Gastroesophageal sphincter (tissue), 4 donors: ENCODE measurements around the gene WEE1. TPM values are rescaled to one million over a fixed set of nuclear protein-coding genes. Genes with fewer than 3 reads are reported as not detected.
"Not testable (repeated sequence)": the region's sequence is repeated elsewhere in the genome, so short reads cannot be mapped to it uniquely, and the experiment has no call there.

Experiments
- ATAC-seq: fragments of 150-250 bp; one replicate; pipeline ENCODE4 v1.9.1; 2016; ENCODE audit warnings: mild to moderate bottlenecking, moderate library complexity
- H3K27ac ChIP-seq, 4 donors: fragments of 200-600 bp; sonication (generic) in 3 of 4; 1 replicate in 3 of 4; 2 replicates in 1 of 4; pipeline ENCODE4 v1.5.1; 2016 to 2019
- H3K27me3 ChIP-seq: fragments of 200-600 bp; sonication (generic); one replicate; pipeline ENCODE4 v1.5.1; 2019
- H3K36me3 ChIP-seq, 2 donors: fragments of 200-600 bp; sonication (generic); one replicate each; pipeline ENCODE4 v1.5.1; 2019; ENCODE audit warnings: control low read depth in 1 of 2
- H3K4me1 ChIP-seq, 3 donors: fragments of 200-600 bp; sonication (generic); 1 replicate in 2 of 3; 2 replicates in 1 of 3; pipeline ENCODE4 v1.5.1; 2016 to 2019; ENCODE audit warnings: control low read depth in 2 of 3
- H3K4me3 ChIP-seq, 2 donors: fragments of 200-600 bp; sonication (generic); one replicate each; pipeline ENCODE4 v1.5.1; 2019; ENCODE audit warnings: mild to moderate bottlenecking in 1 of 2, moderate library complexity in 1 of 2
- H3K9me3 ChIP-seq, 3 donors: fragments of 200-600 bp; sonication (generic); one replicate each; pipeline ENCODE4 v1.5.1; 2017 to 2019; ENCODE audit warnings: control low read depth in 2 of 3
- EP300 ChIP-seq: sonication (generic); formaldehyde crosslinking; IDR thresholded peaks from one replicate; pipeline ENCODE4 v1.6.1; 2017; ENCODE audit warnings: antibody characterized with exemption, mild to moderate bottlenecking
- POLR2A ChIP-seq, 2 donors: fragments of 450-650 bp; IDR thresholded peaks; one replicate each; pipeline ENCODE4 v1.6.1; 2017; ENCODE audit warnings: antibody characterized with exemption in 2 of 2, mild to moderate bottlenecking in 2 of 2, moderate library complexity in 1 of 2
- POLR2AphosphoS5 ChIP-seq: sonication (generic); formaldehyde crosslinking; IDR thresholded peaks from one replicate; pipeline ENCODE4 v1.6.1; 2017; ENCODE audit warnings: antibody characterized with exemption
- WGBS, 2 donors: methylation state at CpG; one replicate each; pipeline ENCODE4 v1.1.5; 2018; ENCODE audit warnings: low coverage in 1 of 2; 5-methylcytosine and 5-hydroxymethylcytosine counted together
- total RNA-seq, 4 donors: library from RNA; depleted of rRNA; stranded (reverse); fragments of >200 nt; gene quantifications; one replicate each; pipeline ENCODE4 v1.1.0, GENCODE V29; 2016
- TF ChIP-seq, protein P1 (sequence below), 4 experiments: fragments of 200-600 bp in 2 of 4; fragments of 450-650 bp in 2 of 4; sonication (generic) in 1 of 4; IDR thresholded peaks; one replicate each; pipeline ENCODE4 v1.5.1; 2017 to 2019; ENCODE audit warnings: antibody characterized with exemption in 4 of 4, mild to moderate bottlenecking in 2 of 4, moderate library complexity in 2 of 4

The WEE1 gene
- total RNA-seq, 4 donors from 2014 or later, result 42.5 to 65.3 (median 51.3) TPM

DNA sequence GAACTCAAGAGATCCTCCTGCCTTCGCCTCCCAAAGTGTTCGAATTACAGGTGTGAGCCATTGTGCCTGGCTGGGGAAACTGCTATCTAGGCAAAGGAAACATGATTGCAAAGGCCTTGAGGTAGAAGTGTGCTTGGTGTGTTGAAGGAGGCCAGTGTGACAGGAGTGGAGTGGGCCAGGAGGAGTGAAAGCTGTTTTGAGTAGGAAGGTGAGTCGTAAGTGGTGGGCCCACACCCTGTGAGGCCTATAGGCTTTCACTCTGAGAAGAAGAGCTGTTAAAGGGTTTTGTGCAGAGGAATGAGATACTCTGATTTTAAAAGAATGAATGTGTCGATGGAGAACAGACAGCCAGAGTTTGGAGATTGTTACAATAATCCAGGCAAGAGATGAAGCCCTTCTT, 43.4 kb downstream of the WEE1 start:
- Histone ChIP-seq H3K27me3 (no peaks in the 10 kb centered on the region), H3K27ac (no peak overlapping the region), H3K9me3 (no peaks in the 10 kb centered on the region), H3K4me1 (peaks cover 0 to 33% (median 7%) of the 10 kb centered on the region in 3 donors), H3K36me3 (no peaks in the 10 kb centered on the region), H3K4me3 (no peak overlapping the region)
- TF ChIP-seq, protein P1, sequence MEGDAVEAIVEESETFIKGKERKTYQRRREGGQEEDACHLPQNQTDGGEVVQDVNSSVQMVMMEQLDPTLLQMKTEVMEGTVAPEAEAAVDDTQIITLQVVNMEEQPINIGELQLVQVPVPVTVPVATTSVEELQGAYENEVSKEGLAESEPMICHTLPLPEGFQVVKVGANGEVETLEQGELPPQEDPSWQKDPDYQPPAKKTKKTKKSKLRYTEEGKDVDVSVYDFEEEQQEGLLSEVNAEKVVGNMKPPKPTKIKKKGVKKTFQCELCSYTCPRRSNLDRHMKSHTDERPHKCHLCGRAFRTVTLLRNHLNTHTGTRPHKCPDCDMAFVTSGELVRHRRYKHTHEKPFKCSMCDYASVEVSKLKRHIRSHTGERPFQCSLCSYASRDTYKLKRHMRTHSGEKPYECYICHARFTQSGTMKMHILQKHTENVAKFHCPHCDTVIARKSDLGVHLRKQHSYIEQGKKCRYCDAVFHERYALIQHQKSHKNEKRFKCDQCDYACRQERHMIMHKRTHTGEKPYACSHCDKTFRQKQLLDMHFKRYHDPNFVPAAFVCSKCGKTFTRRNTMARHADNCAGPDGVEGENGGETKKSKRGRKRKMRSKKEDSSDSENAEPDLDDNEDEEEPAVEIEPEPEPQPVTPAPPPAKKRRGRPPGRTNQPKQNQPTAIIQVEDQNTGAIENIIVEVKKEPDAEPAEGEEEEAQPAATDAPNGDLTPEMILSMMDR (IDR thresholded peaks at IDR 0.05), result no peak
- no peak for TF ChIP-seq POLR2A (IDR thresholded peaks at IDR 0.05)
- TF ChIP-seq EP300, result no peak
- no peak for TF ChIP-seq POLR2AphosphoS5
- no peak for ATAC-seq
- 95 to 97% methylated on average over 3 of the region's 4 CpGs for WGBS, 2 donors

DNA sequence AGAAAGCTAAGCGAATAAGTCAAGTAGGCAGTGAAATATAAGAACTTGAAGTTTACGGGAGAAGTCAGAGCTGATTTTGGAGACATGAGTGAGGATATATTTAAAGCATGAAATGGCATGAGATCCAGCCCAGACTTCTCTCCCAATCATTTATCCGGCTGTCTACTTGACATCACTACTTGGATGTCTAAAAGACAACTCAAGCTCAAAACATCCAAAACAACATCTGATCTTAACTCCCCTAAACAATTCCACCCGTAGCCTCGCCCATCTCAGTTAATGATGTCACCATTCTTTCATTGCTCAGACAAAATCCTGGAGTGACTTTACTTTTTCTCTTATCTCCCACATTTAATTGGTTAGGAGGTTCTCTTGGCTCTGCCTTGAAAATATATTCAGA, 44.5 kb downstream of the WEE1 start:
- Histone ChIP-seq H3K27ac (peak overlapping the region in 1 of 4 donors; percentile 25), H3K27me3 (no peaks in the 10 kb centered on the region), H3K9me3 (no peaks in the 10 kb centered on the region), H3K36me3 (no peaks in the 10 kb centered on the region), H3K4me1 (peaks cover 0 to 22% (median 0%) of the 10 kb centered on the region in 3 donors), H3K4me3 (no peak overlapping the region)
- 66 to 85% methylated on average over 5 of the region's 5 CpGs for WGBS, 2 donors
- ATAC-seq, result no peak
- no peak for TF ChIP-seq POLR2AphosphoS5
- TF ChIP-seq, protein P1 (IDR thresholded peaks at IDR 0.05), result no peak
- TF ChIP-seq EP300, result no peak
- no peak for TF ChIP-seq POLR2A (IDR thresholded peaks at IDR 0.05)

DNA sequence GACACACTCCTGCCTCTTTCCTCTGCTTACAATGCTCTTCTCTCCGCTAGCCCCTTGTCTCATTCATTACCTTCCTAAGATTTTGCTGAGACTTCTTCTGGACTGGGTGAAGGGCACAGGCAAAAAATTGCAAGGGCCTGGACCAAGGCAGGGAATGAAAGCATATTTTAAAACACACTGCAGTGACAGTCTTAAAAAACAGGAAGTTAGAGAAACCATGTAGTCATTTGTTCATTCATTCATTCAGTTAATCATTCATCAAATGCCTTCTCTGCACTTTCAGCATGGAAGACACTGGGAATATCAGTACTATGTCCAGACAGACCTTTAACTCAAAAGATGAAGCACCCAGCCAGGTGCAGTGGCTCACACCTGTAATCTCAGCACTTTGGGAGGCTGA, 45.5 kb downstream of the WEE1 start:
- no peak for ATAC-seq
- no peak overlapping the region for H3K27ac ChIP-seq
- 100% methylated on average over 1 of the region's 1 CpG for WGBS, 2 donors
- H3K36me3 ChIP-seq, result no peaks in the 10 kb centered on the region
- no peaks in the 10 kb centered on the region for H3K27me3 ChIP-seq
- TF ChIP-seq, protein P1 (IDR thresholded peaks at IDR 0.05), result no peak
- no peak for TF ChIP-seq POLR2AphosphoS5
- no peak for TF ChIP-seq POLR2A (IDR thresholded peaks at IDR 0.05)
- TF ChIP-seq EP300, result no peak
- H3K4me3 ChIP-seq, result no peak overlapping the region
- H3K4me1 ChIP-seq, result peaks cover 0 to 13% (median 0%) of the 10 kb centered on the region in 3 donors
- no peaks in the 10 kb centered on the region for H3K9me3 ChIP-seq

DNA sequence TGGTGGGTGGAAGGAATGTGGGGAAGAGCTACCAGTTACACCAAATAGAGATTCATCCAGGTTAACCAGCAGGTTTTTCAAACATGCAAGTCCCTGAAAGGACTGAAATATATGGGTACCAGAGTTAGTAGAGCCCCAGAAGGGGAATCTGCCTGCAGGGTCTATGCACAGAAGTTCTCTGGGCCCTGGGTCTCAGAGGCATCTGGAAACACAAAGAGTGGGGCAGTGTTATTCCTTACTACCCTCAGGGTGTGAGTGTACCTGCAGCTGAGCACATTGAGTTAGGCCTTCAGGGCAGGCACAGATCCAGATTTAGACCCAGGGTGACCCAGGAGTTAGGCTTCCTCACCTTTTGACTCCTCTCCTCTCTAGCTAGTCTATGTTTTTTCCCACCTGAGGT, 46.5 kb downstream of the WEE1 start:
- Histone ChIP-seq H3K4me1 (peaks cover 0 to 3% (median 0%) of the 10 kb centered on the region in 3 donors), H3K9me3 (no peaks in the 10 kb centered on the region), H3K4me3 (no peak overlapping the region), H3K27me3 (no peaks in the 10 kb centered on the region), H3K36me3 (no peaks in the 10 kb centered on the region), H3K27ac (no peak overlapping the region)
- TF ChIP-seq POLR2AphosphoS5, result no peak
- no peak for TF ChIP-seq POLR2A (IDR thresholded peaks at IDR 0.05)
- no peak for TF ChIP-seq EP300
- TF ChIP-seq, protein P1 (IDR thresholded peaks at IDR 0.05), result no peak
- no peak for ATAC-seq

DNA sequence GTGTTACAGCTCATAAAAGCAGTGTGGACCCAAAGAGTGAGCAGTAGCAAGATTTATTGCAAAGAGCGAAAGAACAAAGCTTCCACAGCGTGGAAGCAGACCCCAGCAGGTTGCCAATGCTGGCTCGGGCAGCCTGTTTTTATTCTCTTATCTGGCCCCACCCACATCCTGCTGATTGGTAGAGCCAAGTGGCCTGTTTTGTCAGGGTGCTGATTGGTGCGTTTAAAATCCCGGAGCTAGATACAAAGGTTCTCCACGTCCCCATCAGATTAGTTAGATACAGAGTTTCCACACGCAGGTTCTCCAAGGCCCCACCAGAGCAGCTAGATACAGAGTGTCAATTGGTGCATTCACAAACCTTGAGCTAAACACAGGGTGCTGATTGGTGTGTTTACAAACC, 48.9 kb downstream of the WEE1 start:
- H3K27ac ChIP-seq, H3K4me1 ChIP-seq, H3K9me3 ChIP-seq, H3K27me3 ChIP-seq, H3K4me3 ChIP-seq, ATAC-seq, H3K36me3 ChIP-seq: not testable (repeated sequence)
- WGBS, 2 donors, result 77 to 100% methylated on average over 1 to 6 of the region's 7 CpGs

DNA sequence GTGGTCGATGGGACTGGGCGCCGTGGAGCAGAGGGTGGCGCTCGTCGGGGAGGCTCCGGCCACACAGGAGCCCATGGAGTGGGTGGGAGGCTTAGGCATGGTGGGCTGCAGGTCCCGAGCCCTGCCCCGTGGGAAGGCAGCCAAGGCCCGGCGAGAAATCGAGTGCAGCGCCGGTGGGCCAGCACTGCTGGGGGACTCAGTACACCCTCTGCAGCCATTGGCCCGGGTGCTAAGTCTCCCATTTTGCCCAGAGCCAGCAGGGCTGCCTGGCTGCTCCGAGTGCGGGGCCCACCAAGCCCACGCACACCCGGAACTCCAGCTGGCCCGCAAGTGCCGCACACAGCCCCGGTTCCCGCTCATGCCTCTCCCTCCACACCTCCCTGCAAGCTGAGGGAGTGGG, 49.6 kb downstream of the WEE1 start:
- H3K27me3 ChIP-seq, H3K9me3 ChIP-seq, H3K4me1 ChIP-seq, H3K4me3 ChIP-seq, H3K27ac ChIP-seq, ATAC-seq, H3K36me3 ChIP-seq: not testable (repeated sequence)
- 100% methylated on average over 1 of the region's 23 CpGs; no CpG with 5 or more reads in 1 of the 2 donors for WGBS, 2 donors
